NT2/D1 (cell line): ENCODE measurements around the gene ANKRD53.

Experiments used
- SUZ12 ChIP-seq: IDR thresholded peaks from 2 replicates; pipeline ENCODE4 v1.6.1; 2011; ENCODE audit not compliant: insufficient read length, insufficient read depth; ENCODE audit errors: extremely low read depth
- YY1 ChIP-seq: IDR thresholded peaks from 2 replicates; pipeline ENCODE4 v1.6.1; 2011; ENCODE audit not compliant: insufficient read length, insufficient read depth
- ZNF274 ChIP-seq: IDR thresholded peaks from 2 replicates; pipeline ENCODE4 v1.6.1; 2011; ENCODE audit warnings: mild to moderate bottlenecking, low read depth, low read length

- TF ChIP-seq YY1 (no peak), SUZ12 (no peak), ZNF274 (no peak)
Measured at GRCh38 chr2:70992945-70993853, 14.8 kb downstream of the ANKRD53 start.
